HFFc6 (cell line): Measurements from ENCODE around the gene PRDM12. TPM values are rescaled to one million over a fixed set of nuclear protein-coding genes. Genes with fewer than 3 reads are reported as not detected.

Experiments used
- DNase-seq: peaks from one replicate; pipeline ENCODE4 v3.0.0-alpha.2; 2018
- H3K27ac Mint-ChIP-seq: 2 replicates; pipeline ENCODE4 v1.8.0; 2020; ENCODE audit warnings: mild to moderate bottlenecking, mixed read lengths
- H3K27me3 Mint-ChIP-seq: 2 replicates; pipeline ENCODE4 v1.8.0; 2021; ENCODE audit warnings: mild to moderate bottlenecking, moderate library complexity, mixed read lengths; ENCODE audit not compliant: insufficient read depth
- H3K36me3 Mint-ChIP-seq: 2 replicates; pipeline ENCODE4 v1.8.0; 2021; ENCODE audit warnings: low read depth, mixed read lengths
- H3K4me1 Mint-ChIP-seq: 2 replicates; pipeline ENCODE4 v1.8.0; 2020; ENCODE audit warnings: low read depth, mixed read lengths
- H3K4me3 Mint-ChIP-seq: 2 replicates; pipeline ENCODE4 v1.8.0; 2020; ENCODE audit warnings: mild to moderate bottlenecking, moderate library complexity, mixed read lengths
- H3K9me3 Mint-ChIP-seq: 2 replicates; pipeline ENCODE4 v1.8.0; 2020; ENCODE audit warnings: mild to moderate bottlenecking, mixed read lengths
- CTCF ChIP-seq: fragments of 200-600 bp; sonication (generic); IDR thresholded peaks from 2 replicates; pipeline ENCODE4 v1.5.0; 2021; ENCODE audit warnings: antibody characterized with exemption, mild to moderate bottlenecking
- total RNA-seq, 6 experiments: library from RNA; stranded (reverse); fragmentation: NEBNext Ultra II Directional; extraction: Animal tissue kit (Norgen Biotek cat#: 25700); gene quantifications; 2 replicates in 1 of 6; 3 replicates in 5 of 6; pipeline ENCODE4 v1.2.3, GENCODE V29; 2021

Gene PRDM12
- total RNA-seq, 6 experiments from 2014 or later: 0.10 to 0.17 (median 0.12) TPM; not detected in 3

- H3K4me1 Mint-ChIP-seq: peaks cover 7% of the 10 kb centered on the region
- H3K36me3 Mint-ChIP-seq: no peaks in the 10 kb centered on the region
- no peak for DNase-seq
- no peak overlapping the region for H3K4me3 Mint-ChIP-seq
- no peaks in the 10 kb centered on the region for H3K9me3 Mint-ChIP-seq
- no peak for TF ChIP-seq CTCF
- no peak overlapping the region for H3K27ac Mint-ChIP-seq
- peaks cover 19% of the 10 kb centered on the region for H3K27me3 Mint-ChIP-seq
These were observed 8.7 kb downstream of the PRDM12 start for GRCh38 chr9:130672933-130673615.

- no peak for TF ChIP-seq CTCF
- H3K9me3 Mint-ChIP-seq: no peaks in the 10 kb centered on the region
- no peak overlapping the region for H3K4me3 Mint-ChIP-seq
- H3K36me3 Mint-ChIP-seq: no peaks in the 10 kb centered on the region
- H3K27ac Mint-ChIP-seq: no peak overlapping the region
- H3K4me1 Mint-ChIP-seq: peaks cover 7% of the 10 kb centered on the region
- no peak for DNase-seq
- H3K27me3 Mint-ChIP-seq: peaks cover 19% of the 10 kb centered on the region
These were observed 11.0 kb downstream of the PRDM12 start for GRCh38 chr9:130675396-130675795.

- no peaks in the 10 kb centered on the region for H3K9me3 Mint-ChIP-seq
- peaks cover 3% of the 10 kb centered on the region for H3K4me1 Mint-ChIP-seq
- H3K27ac Mint-ChIP-seq: no peak overlapping the region
- no peaks in the 10 kb centered on the region for H3K36me3 Mint-ChIP-seq
- peaks cover 19% of the 10 kb centered on the region for H3K27me3 Mint-ChIP-seq
- no peak for TF ChIP-seq CTCF
- DNase-seq: no peak
- no peak overlapping the region for H3K4me3 Mint-ChIP-seq
These were observed 12.9 kb downstream of the PRDM12 start for GRCh38 chr9:130677252-130677651.

- peak; percentile 87 for DNase-seq
- H3K27me3 Mint-ChIP-seq: peaks cover 19% of the 10 kb centered on the region
- no peak overlapping the region for H3K27ac Mint-ChIP-seq
- no peak for TF ChIP-seq CTCF
- H3K4me1 Mint-ChIP-seq: peaks cover 8% of the 10 kb centered on the region
- H3K36me3 Mint-ChIP-seq: no peaks in the 10 kb centered on the region
- H3K4me3 Mint-ChIP-seq: peak overlapping the region; percentile 69
- peaks cover 5% of the 10 kb centered on the region; the same call in 1 of the 2 replicates for H3K9me3 Mint-ChIP-seq
These were observed 16.7 kb downstream of the PRDM12 start for GRCh38 chr9:130680836-130681768.

GRCh38 chr9:130681769-130682420 lies 17.5 kb downstream of the PRDM12 start:
- peaks cover 8% of the 10 kb centered on the region for H3K4me1 Mint-ChIP-seq
- no peak for TF ChIP-seq CTCF
- peaks cover 5% of the 10 kb centered on the region; the same call in 1 of the 2 replicates for H3K9me3 Mint-ChIP-seq
- no peaks in the 10 kb centered on the region for H3K36me3 Mint-ChIP-seq
- H3K4me3 Mint-ChIP-seq: peak overlapping the region; percentile 84
- H3K27me3 Mint-ChIP-seq: peaks cover 18% of the 10 kb centered on the region
- no peak for DNase-seq
- H3K27ac Mint-ChIP-seq: no peak overlapping the region
